Measurements from ENCODE around the gene INPP5A.
"Not testable (repeated sequence)": the region's sequence is repeated elsewhere in the genome, so short reads cannot be mapped to it uniquely, and the experiment has no call there.

Gene INPP5A

GRCh38 chr10:132562916-132563456 lies 25.4 kb downstream of the INPP5A start:
- DNase-seq (ENCODE audit: low read depth, low spot score) = no peak

GRCh38 chr10:132563485-132564248 lies 26.1 kb downstream of the INPP5A start:
- peak; percentile 37 for DNase-seq (ENCODE audit: low read depth, low spot score)

- DNase-seq (ENCODE audit: low read depth, low spot score) = no peak
Measured at GRCh38 chr10:132564249-132564605, 26.6 kb downstream of the INPP5A start.

- DNase-seq (ENCODE audit: low read depth, low spot score) = no peak
Measured at GRCh38 chr10:132564690-132565089, 27.1 kb downstream of the INPP5A start.

- no peak for DNase-seq (ENCODE audit: low read depth, low spot score)
Measured at GRCh38 chr10:132565516-132566209, 28.1 kb downstream of the INPP5A start.

- no peak for DNase-seq (ENCODE audit: low read depth, low spot score)
Measured at GRCh38 chr10:132566892-132567291, 29.3 kb downstream of the INPP5A start.

GRCh38 chr10:132570265-132570664 lies 32.7 kb downstream of the INPP5A start:
- no peak for DNase-seq (ENCODE audit: low read depth, low spot score)

GRCh38 chr10:132570771-132571649 lies 33.4 kb downstream of the INPP5A start:
- DNase-seq (ENCODE audit: low read depth, low spot score) = no peak

- peak; percentile 89 for DNase-seq (ENCODE audit: low read depth, low spot score)
Measured at GRCh38 chr10:132571650-132572544, 34.3 kb downstream of the INPP5A start.

- peak; percentile 72 for DNase-seq (ENCODE audit: low read depth, low spot score)
Measured at GRCh38 chr10:132572545-132572937, 35.0 kb downstream of the INPP5A start.

- not testable (repeated sequence) for DNase-seq (ENCODE audit: low read depth, low spot score)
Measured at GRCh38 chr10:132572946-132573345, 35.4 kb downstream of the INPP5A start.

- DNase-seq (ENCODE audit: low read depth, low spot score) = no peak
Measured at GRCh38 chr10:132574288-132574687, 36.7 kb downstream of the INPP5A start.

- DNase-seq (ENCODE audit: low read depth, low spot score) = peak; percentile 75
Measured at GRCh38 chr10:132574783-132575319, 37.3 kb downstream of the INPP5A start.

- DNase-seq (ENCODE audit: low read depth, low spot score) = peak; percentile 94
Measured at GRCh38 chr10:132575320-132576201, 38.0 kb downstream of the INPP5A start.

GRCh38 chr10:132576671-132577349 lies 39.2 kb downstream of the INPP5A start:
- no peak for DNase-seq (ENCODE audit: low read depth, low spot score)

GRCh38 chr10:132577350-132578003 lies 39.9 kb downstream of the INPP5A start:
- DNase-seq (ENCODE audit: low read depth, low spot score) = peak; percentile 39

GRCh38 chr10:132578287-132578951 lies 40.8 kb downstream of the INPP5A start:
- no peak for DNase-seq (ENCODE audit: low read depth, low spot score)
